ENCODE data around the gene PPP1CB.

Gene PPP1CB

DNA sequence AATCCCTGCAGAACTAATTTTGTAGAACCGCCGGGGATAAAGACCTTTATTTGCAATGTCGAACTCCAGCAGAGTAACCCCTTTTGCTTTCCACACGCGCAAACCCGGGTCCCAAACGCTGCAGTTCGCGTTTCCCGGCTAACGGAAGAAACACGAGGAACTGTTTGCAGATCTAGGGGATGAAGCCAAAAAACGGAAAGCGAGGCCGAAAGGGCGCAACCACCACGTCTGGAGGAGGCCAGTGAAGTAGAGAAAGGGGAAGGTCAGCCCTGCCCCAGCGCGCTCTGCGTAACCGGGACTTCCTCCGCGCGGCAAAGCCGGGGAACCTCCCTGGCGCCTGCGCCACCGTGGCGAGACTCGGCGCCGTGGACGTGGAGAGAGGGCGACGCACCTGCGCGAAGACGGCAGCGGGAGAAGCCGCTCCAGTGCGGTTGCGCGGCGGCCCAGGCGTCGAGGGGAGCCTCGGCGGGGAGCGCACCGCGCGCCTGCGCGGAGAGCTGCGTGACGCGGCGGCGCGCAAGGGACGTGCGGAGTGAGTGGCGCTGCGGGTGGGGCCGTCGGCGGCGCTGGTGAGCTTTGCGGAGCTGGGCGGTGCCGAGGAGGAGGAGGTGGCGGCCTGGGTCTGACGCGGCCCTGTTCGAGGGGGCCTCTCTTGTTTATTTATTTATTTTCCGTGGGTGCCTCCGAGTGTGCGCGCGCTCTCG lies at the start of gene PPP1CB:
TSS of gene PPP1CB (plus strand) at position 579 of the 704 bp plus-strand sequence. CDS start 295 bp downstream, outside the sequence.
- DNase-seq (ENCODE audit: low spot score) = peak; percentile 98
- H3K4me3 ChIP-seq = peak within 1 kb of the TSS; percentile 81
- TF ChIP-seq, protein P1, sequence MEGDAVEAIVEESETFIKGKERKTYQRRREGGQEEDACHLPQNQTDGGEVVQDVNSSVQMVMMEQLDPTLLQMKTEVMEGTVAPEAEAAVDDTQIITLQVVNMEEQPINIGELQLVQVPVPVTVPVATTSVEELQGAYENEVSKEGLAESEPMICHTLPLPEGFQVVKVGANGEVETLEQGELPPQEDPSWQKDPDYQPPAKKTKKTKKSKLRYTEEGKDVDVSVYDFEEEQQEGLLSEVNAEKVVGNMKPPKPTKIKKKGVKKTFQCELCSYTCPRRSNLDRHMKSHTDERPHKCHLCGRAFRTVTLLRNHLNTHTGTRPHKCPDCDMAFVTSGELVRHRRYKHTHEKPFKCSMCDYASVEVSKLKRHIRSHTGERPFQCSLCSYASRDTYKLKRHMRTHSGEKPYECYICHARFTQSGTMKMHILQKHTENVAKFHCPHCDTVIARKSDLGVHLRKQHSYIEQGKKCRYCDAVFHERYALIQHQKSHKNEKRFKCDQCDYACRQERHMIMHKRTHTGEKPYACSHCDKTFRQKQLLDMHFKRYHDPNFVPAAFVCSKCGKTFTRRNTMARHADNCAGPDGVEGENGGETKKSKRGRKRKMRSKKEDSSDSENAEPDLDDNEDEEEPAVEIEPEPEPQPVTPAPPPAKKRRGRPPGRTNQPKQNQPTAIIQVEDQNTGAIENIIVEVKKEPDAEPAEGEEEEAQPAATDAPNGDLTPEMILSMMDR (IDR thresholded peaks at IDR 0.05) = no peak
- peak within 1 kb of the TSS; percentile 96 to 100 for H3K27ac ChIP-seq

DNA sequence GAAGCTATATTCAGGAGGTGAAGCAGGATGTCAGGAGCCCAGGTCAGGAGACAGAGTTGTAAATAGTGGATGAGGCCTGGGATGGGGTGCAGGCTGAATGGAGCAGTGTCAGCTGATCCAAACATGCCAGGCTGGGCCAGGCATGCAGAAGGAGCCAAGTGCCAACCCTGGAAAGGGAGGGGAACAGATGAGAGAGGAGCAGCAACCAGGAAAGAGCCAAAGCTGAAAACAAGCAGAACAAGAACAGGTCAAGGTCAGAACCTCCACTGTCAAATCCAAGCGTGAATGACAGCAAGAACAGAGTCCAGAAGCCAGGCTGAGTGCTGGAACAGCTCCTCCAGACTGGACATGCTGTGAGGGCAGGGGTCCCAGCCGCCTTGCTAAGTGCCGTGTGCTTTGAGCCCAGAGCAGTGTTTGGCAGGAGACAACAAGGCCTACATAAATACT lies 49.2 kb upstream of the PPP1CB start:
- DNase-seq (ENCODE audit: low spot score) = no peak
- H3K27ac ChIP-seq = peak overlapping the region in 1 of 2 donors; percentile 63

DNA sequence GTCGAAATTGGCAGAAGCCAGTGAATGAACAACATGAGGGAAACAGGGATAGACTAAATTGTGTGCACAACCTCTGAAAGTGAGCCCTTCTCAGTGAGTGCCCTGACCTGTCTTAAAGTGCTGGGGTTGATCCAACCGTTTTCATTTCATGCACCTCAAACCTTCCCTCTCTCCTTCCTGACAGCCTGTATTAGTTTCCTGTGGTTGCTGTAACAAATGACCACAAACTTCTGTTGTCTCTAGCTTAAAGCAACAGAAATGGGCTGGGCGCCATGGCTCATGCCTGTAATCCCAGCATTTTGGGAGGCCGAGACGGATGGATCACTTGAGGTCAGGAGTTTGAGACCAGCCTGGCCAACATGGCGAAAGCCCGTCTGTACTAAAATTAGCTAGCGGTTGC lies 48.8 kb upstream of the PPP1CB start:
- Histone ChIP-seq H3K4me3 (no peak overlapping the region), H3K27ac (peak overlapping the region in 1 of 2 donors; percentile 63)
- DNase-seq (ENCODE audit: low spot score) = no peak
- TF ChIP-seq, protein P1 (IDR thresholded peaks at IDR 0.05) = no peak

More for the DNA sequence above, 49.2 kb upstream of the PPP1CB start:
- TF ChIP-seq, protein P1 (IDR thresholded peaks at IDR 0.05) = no peak
- no peak overlapping the region for H3K4me3 ChIP-seq

DNA sequence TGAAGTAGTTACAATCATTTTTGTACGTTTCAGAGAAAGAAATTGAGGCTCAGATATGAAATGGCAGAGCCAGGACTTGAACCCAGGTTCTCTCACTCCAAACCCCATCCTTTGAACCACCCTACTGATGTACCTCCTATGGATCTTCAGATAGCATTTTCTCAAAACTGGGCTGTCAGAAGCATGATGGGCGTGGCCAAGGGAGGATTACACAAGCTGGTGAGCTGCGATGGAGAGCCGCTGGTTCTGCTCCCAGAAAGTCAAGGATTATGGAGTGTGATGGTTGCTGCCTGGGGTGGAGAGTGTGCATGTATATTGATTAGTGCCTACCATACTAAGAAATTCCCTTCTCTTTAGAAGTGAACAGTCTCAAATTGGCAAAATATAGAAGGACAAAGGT lies 47.0 kb upstream of the PPP1CB start:
- Histone ChIP-seq H3K27ac (no peak overlapping the region), H3K4me3 (no peak overlapping the region)
- TF ChIP-seq, protein P1 (IDR thresholded peaks at IDR 0.05) = no peak
- DNase-seq (ENCODE audit: low spot score) = no peak

DNA sequence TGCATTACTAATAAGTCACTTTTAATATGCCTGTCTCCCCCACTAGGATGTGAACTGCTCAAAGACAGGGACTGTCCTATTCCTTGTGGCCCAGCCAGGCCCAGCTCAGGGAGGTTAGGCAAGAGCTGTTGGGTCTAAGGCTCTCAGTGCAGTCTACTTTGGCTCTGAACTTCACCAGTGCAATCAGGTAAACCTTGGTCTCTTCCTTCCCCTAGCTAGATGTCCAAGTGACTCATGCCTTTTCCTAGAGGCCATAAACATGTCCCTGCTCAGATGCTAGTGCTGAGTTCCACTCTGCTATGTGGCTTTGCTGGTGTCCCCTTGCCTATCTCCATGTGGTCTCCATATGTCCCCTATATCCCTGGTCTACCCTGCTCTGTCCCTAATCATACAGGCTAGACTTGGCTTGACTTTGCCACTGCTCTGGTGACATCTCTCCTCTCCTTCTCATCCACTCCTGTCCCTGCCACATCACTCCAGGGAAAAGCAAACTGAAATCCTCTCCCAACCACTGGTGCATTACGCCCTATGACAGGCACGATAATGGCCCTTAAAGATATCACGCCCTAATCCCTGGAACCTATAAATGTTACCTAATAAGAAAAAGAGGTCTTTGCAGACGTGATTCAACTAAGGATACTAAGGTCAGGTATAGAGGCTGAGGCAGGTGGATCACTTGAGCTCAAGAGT lies 45.7 kb upstream of the PPP1CB start:
- no peak for DNase-seq (ENCODE audit: low spot score)
- Histone ChIP-seq H3K4me3 (no peak overlapping the region), H3K27ac (no peak overlapping the region)
- TF ChIP-seq, protein P1 (IDR thresholded peaks at IDR 0.05) = no peak

DNA sequence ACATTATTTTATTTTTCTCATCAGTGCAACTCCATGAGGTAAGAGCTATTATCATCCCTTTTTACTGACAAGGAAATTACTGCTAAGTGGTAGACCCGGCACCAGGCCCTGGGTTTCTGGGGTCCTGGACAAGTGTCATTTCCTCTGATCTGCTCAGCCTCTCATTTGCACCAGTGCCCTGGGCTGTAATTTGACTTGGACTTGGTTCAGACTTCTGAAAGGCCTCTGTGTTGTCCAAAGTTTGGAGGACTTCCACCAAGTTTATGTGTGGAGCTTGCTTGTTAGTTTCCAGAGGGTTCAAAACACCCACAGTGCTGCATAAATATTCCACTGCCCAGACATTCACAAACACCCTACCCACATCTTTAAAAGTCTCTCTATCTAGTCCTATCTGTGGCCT lies 44.0 kb upstream of the PPP1CB start:
- TF ChIP-seq, protein P1 (IDR thresholded peaks at IDR 0.05) = no peak
- no peak for DNase-seq (ENCODE audit: low spot score)
- H3K27ac ChIP-seq = no peak overlapping the region
- no peak overlapping the region for H3K4me3 ChIP-seq

Data from coronary artery (tissue), 2 donors.